ENCODE measurements around the gene TMEM131L.
"Not testable (repeated sequence)": the region's sequence is repeated elsewhere in the genome, so short reads cannot be mapped to it uniquely, and the experiment has no call there.

Gene TMEM131L

GRCh38 chr4:153450544-153450917 is 15.6 kb upstream of the TMEM131L start:
- no peak for DNase-seq

- not testable (repeated sequence) for DNase-seq
Observed at GRCh38 chr4:153451145-153451544, 15.0 kb upstream of the TMEM131L start.

- no peak for DNase-seq
Observed at GRCh38 chr4:153451911-153452657, 14.1 kb upstream of the TMEM131L start.

GRCh38 chr4:153452658-153453378 is 13.3 kb upstream of the TMEM131L start:
- no peak for DNase-seq

GRCh38 chr4:153453402-153453801 is 12.8 kb upstream of the TMEM131L start:
- DNase-seq, result no peak

GRCh38 chr4:153458969-153459368 is 7.2 kb upstream of the TMEM131L start:
- DNase-seq, result no peak

- not testable (repeated sequence) for DNase-seq
Observed at GRCh38 chr4:153461549-153461948, 4.6 kb upstream of the TMEM131L start.

GRCh38 chr4:153464068-153464467 is 2.1 kb upstream of the TMEM131L start:
- no peak for DNase-seq

GRCh38 chr4:153465140-153465539 is 1.0 kb upstream of the TMEM131L start:
- no peak for DNase-seq

GRCh38 chr4:153465615-153466080 is 512 bp upstream of the TMEM131L start:
- peak; percentile 34 for DNase-seq

- peak; percentile 58 for DNase-seq
Observed at GRCh38 chr4:153466949-153467896, 1.1 kb downstream of the TMEM131L start.

GRCh38 chr4:153467897-153468262 is 1.7 kb downstream of the TMEM131L start:
- DNase-seq, result peak; percentile 13

GRCh38 chr4:153468587-153468986 is 2.4 kb downstream of the TMEM131L start:
- peak; percentile 13 for DNase-seq

- no peak for DNase-seq
Observed at GRCh38 chr4:153469031-153469430, 2.9 kb downstream of the TMEM131L start.

- not testable (repeated sequence) for DNase-seq
Observed at GRCh38 chr4:153471071-153471697, 5.0 kb downstream of the TMEM131L start.

GRCh38 chr4:153471698-153472093 is 5.5 kb downstream of the TMEM131L start:
- peak; percentile 56 for DNase-seq

- no peak for DNase-seq
Observed at GRCh38 chr4:153472122-153473037, 6.2 kb downstream of the TMEM131L start.

GRCh38 chr4:153474251-153474650 is 8.1 kb downstream of the TMEM131L start:
- no peak for DNase-seq

- no peak for DNase-seq
Observed at GRCh38 chr4:153476829-153477574, 10.8 kb downstream of the TMEM131L start.

- DNase-seq, result no peak
Observed at GRCh38 chr4:153479101-153479500, 12.9 kb downstream of the TMEM131L start.

GRCh38 chr4:153480704-153481103 is 14.5 kb downstream of the TMEM131L start:
- no peak for DNase-seq

Data from activated naive CD4-positive, alpha-beta T cell treated with Interleukin-2 at 50 U/mL for 16 hours (primary cell).